IPS DF 4.7 (cell line): ENCODE results near the gene OSTN.
"Not testable (repeated sequence)": the region's sequence is repeated elsewhere in the genome, so short reads cannot be mapped to it uniquely, and the experiment has no call there.

Experiments
- DNase-seq: peaks from one replicate; pipeline ENCODE4 v3.0.0-alpha.2; 2013; ENCODE audit warnings: low spot score; ENCODE audit errors: extremely low read depth

Gene OSTN, protein sequence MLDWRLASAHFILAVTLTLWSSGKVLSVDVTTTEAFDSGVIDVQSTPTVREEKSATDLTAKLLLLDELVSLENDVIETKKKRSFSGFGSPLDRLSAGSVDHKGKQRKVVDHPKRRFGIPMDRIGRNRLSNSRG

GRCh38 chr3:191198932-191199331 lies at the start of gene OSTN:
TSS of gene OSTN (plus strand) at chr3:191199241. CDS start at chr3:191212533, 13,292 bp downstream.
- DNase-seq: no peak

DNA sequence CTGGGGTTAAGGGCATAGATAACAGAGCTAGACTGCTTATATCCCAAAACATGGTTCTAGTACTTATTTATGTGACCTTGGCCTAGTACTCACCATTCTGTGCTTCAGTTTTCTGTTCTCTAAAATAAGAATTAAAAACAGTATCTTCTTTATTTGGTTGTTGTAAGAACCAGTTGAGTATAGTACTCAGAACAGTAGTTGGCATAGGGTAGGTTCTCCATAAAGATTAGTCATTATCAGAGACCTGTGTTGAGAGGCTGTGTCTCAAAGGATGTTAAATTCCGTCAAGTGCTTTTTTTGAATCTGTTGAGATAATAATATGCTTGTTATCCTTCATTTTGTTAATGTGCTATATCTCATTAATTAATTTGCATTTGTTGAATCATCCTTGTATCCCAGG lies 47.4 kb upstream of the OSTN start:
- DNase-seq: no peak

- no peak for DNase-seq
These were observed 44.2 kb upstream of the OSTN start for GRCh38 chr3:191154827-191155226.

DNA sequence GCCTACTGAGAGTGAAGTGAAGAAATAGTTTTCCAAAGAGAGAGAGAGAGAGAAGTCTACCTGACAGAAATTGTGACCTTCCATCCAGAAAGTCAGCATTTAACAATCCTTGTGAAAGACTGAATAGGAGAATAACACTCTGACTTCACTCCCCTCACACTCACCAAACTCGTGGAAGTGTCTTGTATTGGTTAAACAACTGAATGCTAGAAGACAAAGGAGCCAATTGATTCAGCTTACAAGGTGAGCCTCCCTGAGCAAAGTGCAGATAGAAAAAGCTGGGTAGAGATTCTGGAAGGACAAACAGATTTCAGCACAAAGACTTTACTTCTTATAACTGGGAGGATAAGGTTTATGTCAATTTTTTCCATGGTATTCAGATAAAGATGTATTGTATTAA lies 40.8 kb upstream of the OSTN start:
- DNase-seq: no peak

GRCh38 chr3:191158815-191159214 lies 40.2 kb upstream of the OSTN start:
- DNase-seq: no peak

DNA sequence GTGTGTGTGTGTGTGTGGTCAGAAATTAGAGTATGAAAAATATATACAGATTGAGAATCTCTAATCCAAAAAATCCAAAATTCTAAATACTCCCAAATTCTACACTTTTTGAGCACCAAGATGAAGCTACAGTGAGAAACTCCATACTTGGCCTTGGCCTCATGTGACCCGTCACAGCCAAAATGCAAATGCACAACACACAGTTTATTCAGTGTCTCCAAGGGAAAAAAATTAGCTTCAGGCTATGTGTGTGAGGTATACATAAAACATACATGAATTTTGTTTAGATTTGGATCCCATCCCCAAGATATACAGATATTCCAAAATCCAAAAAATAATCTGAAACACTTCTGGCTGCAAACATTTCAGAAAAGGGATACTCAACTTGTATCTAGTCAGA lies 33.2 kb upstream of the OSTN start:
- no peak for DNase-seq

DNA sequence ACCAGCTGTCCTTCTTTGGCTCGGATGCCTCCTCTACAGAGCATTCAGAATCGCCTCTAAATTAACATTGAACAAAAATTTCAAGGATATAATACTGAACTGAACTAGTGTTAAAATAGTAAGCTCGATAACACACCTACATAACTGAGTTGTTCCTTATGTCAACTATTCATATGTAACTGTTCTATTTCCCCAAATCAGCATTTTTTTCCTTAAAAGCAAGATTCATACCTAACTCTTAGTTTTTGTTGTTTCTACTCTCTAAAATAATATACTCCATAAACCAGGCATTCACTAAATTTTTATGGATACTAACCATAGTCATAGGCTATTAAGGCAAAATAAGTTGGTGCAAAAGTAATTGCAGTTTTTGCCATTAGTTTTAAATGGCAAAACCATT lies 32.7 kb upstream of the OSTN start:
- no peak for DNase-seq

GRCh38 chr3:191169566-191169965 lies 29.5 kb upstream of the OSTN start:
- no peak for DNase-seq

GRCh38 chr3:191170097-191170496 lies 28.9 kb upstream of the OSTN start:
- no peak for DNase-seq

DNA sequence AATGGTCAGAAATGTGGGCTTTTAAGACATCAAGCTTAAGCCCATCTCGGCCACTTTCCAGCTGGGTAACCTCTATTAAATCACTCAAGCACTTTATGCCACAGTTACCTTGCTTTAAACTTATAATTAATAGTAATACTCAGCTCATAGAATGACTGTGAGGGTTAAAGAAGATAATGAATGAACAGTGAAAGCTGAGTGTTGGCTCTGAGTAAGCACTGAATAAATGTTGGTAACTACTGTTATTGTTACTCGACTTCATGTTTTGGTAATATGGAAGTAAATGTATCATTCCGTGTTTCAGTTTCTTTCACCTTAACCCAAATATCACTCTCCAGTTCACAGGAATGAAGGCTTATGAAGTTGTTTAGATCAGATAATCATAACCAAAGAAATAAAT lies 23.9 kb upstream of the OSTN start:
- DNase-seq: no peak

DNA sequence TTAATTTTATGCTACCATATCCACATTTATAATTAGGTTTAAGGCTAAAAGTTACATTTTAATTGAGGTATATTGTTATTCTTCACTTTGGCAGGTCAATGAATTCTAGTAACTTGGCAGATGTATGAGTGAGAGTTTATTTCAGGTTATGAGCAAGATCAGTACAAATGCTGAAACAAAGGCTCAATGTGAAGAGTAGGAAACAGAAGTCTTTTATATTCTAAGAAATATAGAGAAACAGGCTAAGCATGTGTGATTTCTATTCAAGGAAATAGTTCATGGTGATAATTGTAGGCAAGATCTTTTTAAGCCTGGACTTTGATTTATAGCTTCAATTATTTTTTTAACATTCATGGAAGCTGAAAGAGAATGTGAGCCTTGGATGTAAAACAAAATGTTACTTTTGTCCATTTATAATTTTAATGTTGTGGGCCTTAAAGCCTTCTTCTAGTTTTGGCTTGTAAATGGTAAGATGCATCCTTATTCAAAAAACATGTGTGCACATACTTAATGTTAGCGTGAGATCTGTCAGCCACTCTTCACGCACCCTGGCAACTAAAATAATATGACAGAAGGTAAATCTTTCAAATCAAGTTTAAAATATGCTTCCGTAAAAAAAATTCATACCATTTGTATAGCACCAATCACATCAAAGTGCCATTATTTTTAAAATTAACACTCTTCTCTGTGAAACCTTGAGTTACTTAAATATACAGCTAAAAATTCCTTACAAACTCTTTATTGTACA lies 22.8 kb upstream of the OSTN start:
- DNase-seq: no peak

GRCh38 chr3:191185382-191185781 lies 13.7 kb upstream of the OSTN start:
- not testable (repeated sequence) for DNase-seq

- not testable (repeated sequence) for DNase-seq
These were observed 10.8 kb upstream of the OSTN start for GRCh38 chr3:191188246-191188645.

DNA sequence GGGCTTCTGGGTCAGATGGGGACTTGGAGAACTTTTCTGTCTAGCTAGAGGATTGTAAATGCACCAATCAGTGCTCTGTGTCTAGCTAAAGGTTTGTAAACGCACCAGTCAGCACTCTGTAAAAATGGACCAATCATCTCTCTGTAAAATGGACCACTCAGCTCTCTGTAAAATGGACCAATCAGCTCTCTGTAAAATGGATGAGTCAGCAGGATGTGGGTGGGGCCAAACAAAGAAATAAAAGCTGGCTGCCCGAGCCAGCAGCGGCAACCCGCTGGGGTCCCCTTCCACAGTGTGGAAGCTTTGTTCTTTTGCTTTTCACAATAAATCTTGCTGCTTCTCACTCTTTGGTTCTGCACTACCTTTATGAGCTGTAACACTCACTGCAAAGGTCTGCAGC lies 6.8 kb upstream of the OSTN start:
- DNase-seq: not testable (repeated sequence)

- no peak for DNase-seq
These were observed 6.1 kb upstream of the OSTN start for GRCh38 chr3:191192941-191193340.

DNA sequence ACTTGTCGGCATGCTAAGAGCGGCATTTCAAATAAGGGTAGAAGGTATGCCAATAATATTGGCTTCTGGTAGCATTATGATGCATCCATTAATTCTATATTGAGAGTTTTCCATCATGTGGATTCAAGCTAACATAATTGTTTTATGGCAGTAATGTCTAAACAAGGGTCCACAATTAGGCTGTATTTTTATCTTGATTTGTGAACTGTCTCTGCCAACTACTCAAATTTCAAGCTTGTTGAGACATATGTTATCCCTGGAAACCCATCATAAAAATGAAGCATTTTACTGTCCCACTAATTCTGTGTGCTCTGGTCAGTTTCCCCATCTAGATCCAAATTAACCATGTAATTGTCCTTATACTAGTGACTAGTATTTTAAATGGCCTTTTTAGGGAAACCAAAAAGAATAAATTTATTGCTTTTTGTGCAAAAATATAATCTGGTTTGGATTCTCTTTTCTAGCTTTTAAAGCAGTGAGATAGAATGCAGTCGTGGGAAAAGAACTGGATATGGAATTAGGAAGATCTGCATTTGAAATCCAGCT lies 1.2 kb upstream of the OSTN start:
- DNase-seq: no peak

GRCh38 chr3:191198480-191198879 lies 561 bp upstream of the OSTN start:
- no peak for DNase-seq

DNA sequence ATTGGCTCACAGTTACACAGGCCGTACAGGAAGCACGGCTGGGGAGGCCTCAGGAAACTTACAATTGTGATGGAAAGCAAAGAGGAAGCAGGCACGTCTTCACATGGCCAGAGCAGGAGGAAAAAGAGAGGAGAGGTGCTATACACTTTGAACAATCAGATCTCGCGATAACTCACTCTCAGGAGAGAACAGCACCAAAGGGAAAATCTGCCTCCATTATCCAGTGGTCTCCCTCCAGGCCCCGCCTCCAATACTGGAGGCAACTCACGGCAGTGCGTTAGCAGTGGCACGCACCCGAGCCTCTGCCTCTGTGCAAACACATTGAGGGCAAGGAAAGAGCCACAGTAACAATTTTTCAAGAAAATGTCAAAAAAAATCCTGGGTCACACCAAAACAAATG lies 11.0 kb downstream of the OSTN start:
- DNase-seq: no peak

DNA sequence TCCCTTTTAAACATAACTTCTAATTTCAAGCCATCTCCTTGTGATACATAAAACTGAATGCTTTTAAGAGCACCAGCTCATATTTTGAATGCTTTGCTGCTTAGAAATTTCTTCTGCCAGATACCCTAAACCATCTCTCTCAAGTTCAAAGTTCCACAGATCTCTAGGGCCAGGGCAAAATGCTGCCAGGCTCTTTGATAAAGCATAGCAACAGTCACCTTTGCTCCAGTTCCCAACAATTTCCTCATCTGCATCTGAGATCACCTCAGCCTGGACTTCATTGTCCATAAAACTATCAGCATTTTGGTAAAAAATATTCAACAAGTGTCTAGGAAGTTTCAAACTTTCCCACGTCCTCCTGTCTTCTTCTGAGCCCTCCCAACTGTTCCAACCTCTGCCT lies 17.5 kb downstream of the OSTN start:
- no peak for DNase-seq

DNA sequence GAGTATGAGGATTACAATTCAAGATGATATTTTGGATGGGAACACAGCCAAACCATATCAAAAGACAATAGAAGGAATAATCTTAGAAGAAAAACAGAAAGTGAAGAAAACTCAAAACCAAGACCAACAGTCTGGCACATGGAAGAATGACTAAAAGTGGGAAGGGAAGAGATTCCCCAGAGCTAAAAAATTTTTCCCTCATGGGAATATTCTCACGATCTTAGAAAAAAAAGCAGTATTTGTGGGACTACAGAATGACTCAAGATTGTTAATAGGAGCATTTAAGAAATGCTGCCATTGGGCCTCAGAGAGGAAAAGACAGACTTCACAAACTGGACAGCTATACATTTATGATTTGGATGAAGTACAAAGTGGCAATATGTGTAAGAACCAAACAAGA lies 18.3 kb downstream of the OSTN start:
- no peak for DNase-seq

- DNase-seq: no peak
These were observed 21.9 kb downstream of the OSTN start for GRCh38 chr3:191220908-191221307.

DNA sequence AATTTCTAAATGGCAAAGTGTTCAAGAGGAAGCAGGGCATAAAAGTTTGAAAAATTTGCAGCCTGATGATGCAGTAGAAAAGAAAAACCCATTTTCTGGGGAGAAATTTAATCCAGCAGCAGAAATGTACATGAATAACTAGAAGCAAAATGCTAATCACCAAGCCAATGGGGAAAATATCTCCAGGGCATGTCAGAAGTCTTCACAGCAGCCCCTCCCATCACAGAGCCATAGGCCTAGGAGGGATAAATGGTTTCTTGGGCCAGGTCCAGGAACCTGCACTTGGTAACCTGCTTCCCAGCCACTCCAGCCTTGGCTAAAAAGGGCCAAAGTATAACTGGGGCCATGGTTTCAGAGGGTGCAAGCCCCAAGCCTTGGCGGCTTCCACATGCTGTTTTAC lies 22.6 kb downstream of the OSTN start:
- no peak for DNase-seq

- DNase-seq: no peak
These were observed 28.5 kb downstream of the OSTN start for GRCh38 chr3:191227541-191227940.
